ENCODE measurements around the gene AMMECR1. TPM values are rescaled to one million over a fixed set of nuclear protein-coding genes. Genes with fewer than 3 reads are reported as not detected.

Gene AMMECR1
- polyA plus RNA-seq, 2 donors = 5.8 to 6.9 TPM

DNA sequence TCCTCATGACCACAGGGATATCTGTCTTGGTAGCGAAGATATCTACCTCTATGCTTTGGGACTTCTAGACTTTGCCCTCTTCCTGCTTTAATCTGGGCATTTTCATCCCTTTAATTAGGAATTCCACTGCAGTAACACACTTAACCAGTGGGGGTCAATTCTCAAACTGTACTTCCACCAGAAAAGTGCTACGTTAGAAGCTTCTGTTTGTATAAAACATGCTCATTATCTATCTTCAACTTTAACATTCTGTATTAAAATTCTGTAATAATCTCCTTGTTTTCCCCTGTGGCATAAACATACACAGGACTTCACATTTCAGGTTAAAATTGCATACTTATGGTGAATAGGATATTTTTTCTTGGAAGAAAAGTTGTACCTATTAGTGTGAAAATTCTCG, 105.6 kb downstream of the AMMECR1 start:
- Histone ChIP-seq H3K4me1 (ENCODE audit: control insufficient read depth in 2 of 2, insufficient read depth in 2 of 2, low read length in 1 of 2) (no peaks in the 10 kb centered on the region), H3K36me3 (ENCODE audit: control insufficient read depth in 2 of 2, insufficient read depth in 2 of 2, low read length in 1 of 2) (no peaks in the 10 kb centered on the region), H3K9me3 (ENCODE audit: control insufficient read depth in 2 of 2, insufficient read depth in 1 of 2, low read depth in 1 of 2, low read length in 1 of 2) (no peaks in the 10 kb centered on the region), H3K27ac (ENCODE audit: low read depth in 2 of 2, low read length in 1 of 2) (no peak overlapping the region), H3K27me3 (ENCODE audit: control insufficient read depth in 1 of 2, insufficient read depth in 2 of 2, low read length in 2 of 2) (no peaks in the 10 kb centered on the region), H3K4me3 (ENCODE audit: low read depth in 1 of 2, low read length in 2 of 2) (no peak overlapping the region)
- WGBS, 2 donors = 81 to 89% methylated on average over 3 of the region's 3 CpGs

DNA sequence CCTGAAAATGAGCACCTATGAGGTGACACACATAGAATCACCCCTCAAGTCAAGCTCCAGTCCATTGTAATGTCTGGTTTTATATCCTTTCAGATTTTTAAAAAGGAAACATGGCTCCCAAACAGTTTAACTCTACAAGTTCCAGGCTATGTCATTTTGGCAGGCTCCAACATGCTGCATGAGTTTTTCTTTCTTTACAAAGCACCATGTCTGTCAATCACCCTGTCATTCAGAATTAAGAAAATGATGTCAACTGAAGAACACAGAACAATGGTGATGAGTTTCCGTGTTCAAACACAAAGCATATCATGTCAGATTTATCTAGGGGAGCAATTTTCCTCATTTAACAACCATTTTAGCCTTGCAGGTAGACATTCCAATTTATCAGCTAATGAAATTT, 106.5 kb downstream of the AMMECR1 start:
- no peaks in the 10 kb centered on the region for H3K9me3 ChIP-seq (ENCODE audit: control insufficient read depth in 2 of 2, insufficient read depth in 1 of 2, low read depth in 1 of 2, low read length in 1 of 2)
- H3K27me3 ChIP-seq (ENCODE audit: control insufficient read depth in 1 of 2, insufficient read depth in 2 of 2, low read length in 2 of 2) = no peaks in the 10 kb centered on the region
- H3K27ac ChIP-seq (ENCODE audit: low read depth in 2 of 2, low read length in 1 of 2) = no peak overlapping the region
- H3K4me3 ChIP-seq (ENCODE audit: low read depth in 1 of 2, low read length in 2 of 2) = no peak overlapping the region
- H3K36me3 ChIP-seq (ENCODE audit: control insufficient read depth in 2 of 2, insufficient read depth in 2 of 2, low read length in 1 of 2) = no peaks in the 10 kb centered on the region
- 76 to 84% methylated on average over 1 of the region's 1 CpG for WGBS, 2 donors
- H3K4me1 ChIP-seq (ENCODE audit: control insufficient read depth in 2 of 2, insufficient read depth in 2 of 2, low read length in 1 of 2) = no peaks in the 10 kb centered on the region

GRCh38 chrX:110210417-110211139, 107.3 kb downstream of the AMMECR1 start:
- 33 to 43% methylated on average over 5 of the region's 5 CpGs for WGBS, 2 donors
- no peak overlapping the region for H3K4me3 ChIP-seq (ENCODE audit: low read depth in 1 of 2, low read length in 2 of 2)
- no peaks in the 10 kb centered on the region for H3K4me1 ChIP-seq (ENCODE audit: control insufficient read depth in 2 of 2, insufficient read depth in 2 of 2, low read length in 1 of 2)
- no peaks in the 10 kb centered on the region for H3K27me3 ChIP-seq (ENCODE audit: control insufficient read depth in 1 of 2, insufficient read depth in 2 of 2, low read length in 2 of 2)
- H3K9me3 ChIP-seq (ENCODE audit: control insufficient read depth in 2 of 2, insufficient read depth in 1 of 2, low read depth in 1 of 2, low read length in 1 of 2) = no peaks in the 10 kb centered on the region
- H3K36me3 ChIP-seq (ENCODE audit: control insufficient read depth in 2 of 2, insufficient read depth in 2 of 2, low read length in 1 of 2) = no peaks in the 10 kb centered on the region
- H3K27ac ChIP-seq (ENCODE audit: low read depth in 2 of 2, low read length in 1 of 2) = no peak overlapping the region

DNA sequence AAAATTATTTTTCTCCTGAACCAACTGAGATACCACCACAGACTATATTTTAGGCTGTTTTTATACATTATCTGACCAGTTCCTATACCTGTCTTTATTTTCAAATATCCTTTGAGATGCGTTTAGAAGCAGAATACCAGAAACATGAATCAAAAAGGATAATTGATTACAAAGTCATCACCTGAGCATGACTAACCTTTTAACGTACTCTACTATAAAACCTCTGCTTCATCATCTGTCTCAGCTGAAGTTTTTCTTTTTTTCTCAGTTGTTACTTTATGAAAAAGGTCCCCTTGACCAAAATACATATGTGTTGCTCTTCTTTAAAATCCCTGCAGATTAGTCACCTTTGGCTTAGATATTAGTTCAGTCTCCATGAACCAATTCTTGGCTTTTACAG, 109.8 kb downstream of the AMMECR1 start:
- H3K4me1 ChIP-seq (ENCODE audit: control insufficient read depth in 2 of 2, insufficient read depth in 2 of 2, low read length in 1 of 2) = no peaks in the 10 kb centered on the region
- no peak overlapping the region for H3K27ac ChIP-seq (ENCODE audit: low read depth in 2 of 2, low read length in 1 of 2)
- no peaks in the 10 kb centered on the region for H3K36me3 ChIP-seq (ENCODE audit: control insufficient read depth in 2 of 2, insufficient read depth in 2 of 2, low read length in 1 of 2)
- WGBS, 2 donors = 63 to 74% methylated on average over 2 of the region's 2 CpGs
- no peaks in the 10 kb centered on the region for H3K27me3 ChIP-seq (ENCODE audit: control insufficient read depth in 1 of 2, insufficient read depth in 2 of 2, low read length in 2 of 2)
- no peaks in the 10 kb centered on the region for H3K9me3 ChIP-seq (ENCODE audit: control insufficient read depth in 2 of 2, insufficient read depth in 1 of 2, low read depth in 1 of 2, low read length in 1 of 2)
- no peak overlapping the region for H3K4me3 ChIP-seq (ENCODE audit: low read depth in 1 of 2, low read length in 2 of 2)

- Histone ChIP-seq H3K27ac (ENCODE audit: low read depth in 2 of 2, low read length in 1 of 2) (no peak overlapping the region), H3K27me3 (ENCODE audit: control insufficient read depth in 1 of 2, insufficient read depth in 2 of 2, low read length in 2 of 2) (peaks cover 0 to 4% of the 10 kb centered on the region in 2 donors), H3K4me3 (ENCODE audit: low read depth in 1 of 2, low read length in 2 of 2) (no peak overlapping the region), H3K36me3 (ENCODE audit: control insufficient read depth in 2 of 2, insufficient read depth in 2 of 2, low read length in 1 of 2) (no peaks in the 10 kb centered on the region), H3K4me1 (ENCODE audit: control insufficient read depth in 2 of 2, insufficient read depth in 2 of 2, low read length in 1 of 2) (no peaks in the 10 kb centered on the region), H3K9me3 (ENCODE audit: control insufficient read depth in 2 of 2, insufficient read depth in 1 of 2, low read depth in 1 of 2, low read length in 1 of 2) (no peaks in the 10 kb centered on the region)
Measured at GRCh38 chrX:110204986-110205385, 112.9 kb downstream of the AMMECR1 start.

DNA sequence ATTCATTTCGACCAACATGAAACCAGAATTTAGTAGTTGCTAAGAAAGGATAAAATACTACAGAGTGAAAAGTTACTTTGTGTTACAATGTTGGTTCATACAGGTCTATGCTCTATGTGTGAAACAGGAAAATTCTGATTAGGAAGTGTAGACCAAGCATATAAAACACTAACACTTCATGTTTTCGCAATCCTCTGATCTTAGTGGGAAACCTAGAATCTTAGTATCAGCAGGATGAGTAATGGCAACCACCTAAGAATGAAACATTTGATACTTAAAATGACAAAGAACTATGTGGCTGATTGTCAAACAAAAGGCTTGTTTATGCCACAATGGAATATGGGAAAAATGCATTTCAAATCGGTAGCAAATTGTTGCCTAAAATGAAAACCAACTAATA, 116.1 kb downstream of the AMMECR1 start:
- no peak overlapping the region for H3K27ac ChIP-seq (ENCODE audit: low read depth in 2 of 2, low read length in 1 of 2)
- peaks cover 0 to 4% of the 10 kb centered on the region in 2 donors for H3K27me3 ChIP-seq (ENCODE audit: control insufficient read depth in 1 of 2, insufficient read depth in 2 of 2, low read length in 2 of 2)
- H3K4me3 ChIP-seq (ENCODE audit: low read depth in 1 of 2, low read length in 2 of 2) = no peak overlapping the region
- WGBS, 2 donors = 75 to 94% methylated on average over 3 of the region's 3 CpGs
- H3K4me1 ChIP-seq (ENCODE audit: control insufficient read depth in 2 of 2, insufficient read depth in 2 of 2, low read length in 1 of 2) = no peaks in the 10 kb centered on the region
- H3K36me3 ChIP-seq (ENCODE audit: control insufficient read depth in 2 of 2, insufficient read depth in 2 of 2, low read length in 1 of 2) = no peaks in the 10 kb centered on the region
- no peaks in the 10 kb centered on the region for H3K9me3 ChIP-seq (ENCODE audit: control insufficient read depth in 2 of 2, insufficient read depth in 1 of 2, low read depth in 1 of 2, low read length in 1 of 2)

DNA sequence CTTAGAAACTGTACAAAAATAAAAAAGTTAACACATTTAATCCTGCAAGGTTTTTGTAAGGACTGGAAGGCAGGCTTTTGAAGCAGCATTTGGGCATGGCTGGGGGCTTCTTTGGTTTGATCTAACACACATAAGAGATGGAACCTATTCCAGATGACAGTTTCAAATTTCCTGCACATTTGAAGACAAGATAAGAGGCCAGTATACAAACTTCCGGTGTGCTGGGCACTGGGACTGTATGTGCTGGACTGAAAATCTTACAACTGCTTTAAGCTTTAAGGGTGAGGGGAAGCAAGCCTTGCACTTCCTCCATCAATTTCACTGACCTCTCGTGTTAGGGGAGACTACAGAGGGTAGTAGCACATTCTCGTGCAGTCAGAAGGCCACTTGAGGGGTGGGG, 122.9 kb downstream of the AMMECR1 start:
- H3K36me3 ChIP-seq (ENCODE audit: control insufficient read depth in 2 of 2, insufficient read depth in 2 of 2, low read length in 1 of 2) = no peaks in the 10 kb centered on the region
- H3K27me3 ChIP-seq (ENCODE audit: control insufficient read depth in 1 of 2, insufficient read depth in 2 of 2, low read length in 2 of 2) = no peaks in the 10 kb centered on the region
- no peaks in the 10 kb centered on the region for H3K4me1 ChIP-seq (ENCODE audit: control insufficient read depth in 2 of 2, insufficient read depth in 2 of 2, low read length in 1 of 2)
- H3K4me3 ChIP-seq (ENCODE audit: low read depth in 1 of 2, low read length in 2 of 2) = no peak overlapping the region
- WGBS, 2 donors = 69 to 84% methylated on average over 3 of the region's 3 CpGs
- no peaks in the 10 kb centered on the region for H3K9me3 ChIP-seq (ENCODE audit: control insufficient read depth in 2 of 2, insufficient read depth in 1 of 2, low read depth in 1 of 2, low read length in 1 of 2)
- no peak overlapping the region for H3K27ac ChIP-seq (ENCODE audit: low read depth in 2 of 2, low read length in 1 of 2)

- WGBS, 2 donors = 87 to 94% methylated on average over 4 of the region's 4 CpGs
- H3K4me1 ChIP-seq (ENCODE audit: control insufficient read depth in 2 of 2, insufficient read depth in 2 of 2, low read length in 1 of 2) = no peaks in the 10 kb centered on the region
- no peak overlapping the region for H3K4me3 ChIP-seq (ENCODE audit: low read depth in 1 of 2, low read length in 2 of 2)
- H3K36me3 ChIP-seq (ENCODE audit: control insufficient read depth in 2 of 2, insufficient read depth in 2 of 2, low read length in 1 of 2) = no peaks in the 10 kb centered on the region
- no peaks in the 10 kb centered on the region for H3K27me3 ChIP-seq (ENCODE audit: control insufficient read depth in 1 of 2, insufficient read depth in 2 of 2, low read length in 2 of 2)
- no peak overlapping the region for H3K27ac ChIP-seq (ENCODE audit: low read depth in 2 of 2, low read length in 1 of 2)
- H3K9me3 ChIP-seq (ENCODE audit: control insufficient read depth in 2 of 2, insufficient read depth in 1 of 2, low read depth in 1 of 2, low read length in 1 of 2) = no peaks in the 10 kb centered on the region
Measured at GRCh38 chrX:110192516-110192915, 125.4 kb downstream of the AMMECR1 start.

- H3K4me1 ChIP-seq (ENCODE audit: control insufficient read depth in 2 of 2, insufficient read depth in 2 of 2, low read length in 1 of 2) = no peaks in the 10 kb centered on the region
- no peaks in the 10 kb centered on the region for H3K36me3 ChIP-seq (ENCODE audit: control insufficient read depth in 2 of 2, insufficient read depth in 2 of 2, low read length in 1 of 2)
- 63 to 65% methylated on average over 4 of the region's 4 CpGs for WGBS, 2 donors
- H3K27me3 ChIP-seq (ENCODE audit: control insufficient read depth in 1 of 2, insufficient read depth in 2 of 2, low read length in 2 of 2) = no peaks in the 10 kb centered on the region
- no peaks in the 10 kb centered on the region for H3K9me3 ChIP-seq (ENCODE audit: control insufficient read depth in 2 of 2, insufficient read depth in 1 of 2, low read depth in 1 of 2, low read length in 1 of 2)
- no peak overlapping the region for H3K27ac ChIP-seq (ENCODE audit: low read depth in 2 of 2, low read length in 1 of 2)
- H3K4me3 ChIP-seq (ENCODE audit: low read depth in 1 of 2, low read length in 2 of 2) = no peak overlapping the region
Measured at GRCh38 chrX:110188701-110189558, 129.0 kb downstream of the AMMECR1 start.
